NCI-H1694 treated with DMSO at 0.1 percent for 48 hours (cell line): ENCODE results near the gene ZNF253.
"Not testable (repeated sequence)": the region's sequence is repeated elsewhere in the genome, so short reads cannot be mapped to it uniquely, and the experiment has no call there.

Experiments
- DNase-seq: peaks from one replicate; lab custom pipeline; 2025; lab: John Stamatoyannopoulos, UW

ZNF253 gene

GRCh38 chr19:19900139-19900728 lies 34.6 kb downstream of the ZNF253 start:
- DNase-seq: no peak

DNA sequence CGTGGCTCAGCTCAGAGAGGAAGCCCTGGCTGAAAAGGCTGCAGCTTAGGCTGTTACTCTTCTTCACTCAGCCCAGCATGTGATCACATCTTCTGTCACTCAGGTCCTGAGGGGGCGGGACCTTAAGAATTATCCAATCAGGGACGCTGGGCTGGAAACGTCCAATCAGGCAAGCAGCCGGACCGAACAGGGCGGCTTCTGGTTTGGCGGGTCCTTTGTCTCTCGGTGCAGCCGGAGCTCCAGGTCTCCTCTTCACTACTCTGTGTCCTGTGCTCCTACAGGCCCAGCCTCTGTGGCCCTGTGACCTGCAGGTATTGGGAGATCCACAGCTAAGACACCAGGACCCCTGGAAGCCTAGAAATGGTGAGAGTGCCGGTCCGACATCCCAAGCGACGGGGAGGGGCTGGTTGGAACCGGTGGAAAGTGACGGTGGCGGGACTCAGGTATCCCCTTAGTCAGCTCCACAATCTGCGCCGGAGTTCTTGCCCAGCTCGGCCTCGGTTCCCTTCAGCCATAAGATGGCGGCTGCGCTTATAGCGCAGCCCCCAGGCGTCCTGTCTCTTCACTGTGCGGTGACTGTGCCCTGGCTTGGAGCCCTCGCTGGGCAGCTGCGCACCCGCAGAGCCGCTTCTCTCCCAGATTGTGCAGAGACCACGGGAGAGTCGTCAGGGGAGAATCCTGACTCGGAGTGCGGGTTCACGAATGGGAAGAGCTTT lies 35.2 kb downstream of the ZNF253 start, which contains the start of gene ZNF93:
Gene ZNF93 (plus strand): TSS at position 218 of the 716 bp plus-strand sequence. CDS start 143 bp downstream, at position 361.
- DNase-seq: peak; percentile 4

GRCh38 chr19:19907551-19907950 lies 41.9 kb downstream of the ZNF253 start:
- DNase-seq: not testable (repeated sequence)

DNA sequence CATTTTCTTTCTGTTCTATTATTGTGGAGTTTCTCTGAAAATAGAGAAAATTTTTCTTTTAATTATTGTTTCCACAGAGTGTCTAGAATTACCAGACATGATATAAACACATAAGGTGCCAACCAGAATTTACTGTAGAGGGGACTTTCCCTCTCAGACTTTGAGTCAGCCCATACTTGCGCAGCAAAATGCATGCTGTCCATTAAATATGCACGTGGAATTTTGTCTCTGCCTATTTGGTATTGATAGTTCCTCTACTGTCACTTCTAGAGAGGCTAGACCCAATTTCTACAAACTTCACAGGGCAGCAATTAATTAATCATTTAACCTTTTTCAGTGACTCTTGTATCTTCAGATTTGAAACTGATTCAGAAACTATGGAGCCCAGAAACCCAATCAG lies 44.0 kb downstream of the ZNF253 start:
- DNase-seq: no peak

DNA sequence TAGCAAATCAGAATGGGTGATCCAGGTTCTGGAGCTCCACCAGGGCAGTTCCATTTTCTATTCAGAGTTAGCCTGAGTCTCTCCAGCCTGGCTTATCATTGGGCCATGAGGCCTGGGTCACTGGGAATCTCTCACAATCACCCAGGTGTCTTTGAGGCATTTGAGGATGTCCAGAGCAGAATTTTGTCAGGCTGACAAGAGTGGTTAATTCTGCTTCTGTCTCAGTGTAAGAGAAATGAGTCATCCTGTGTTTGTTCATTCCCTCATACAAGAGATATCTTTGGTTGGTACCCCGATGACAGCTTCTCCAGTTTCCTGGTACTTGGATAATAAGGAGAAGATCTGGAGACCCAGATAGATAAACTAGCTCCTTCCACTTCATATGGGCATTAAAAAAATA lies 45.5 kb downstream of the ZNF253 start:
- DNase-seq: no peak

GRCh38 chr19:19914596-19914995 lies 48.9 kb downstream of the ZNF253 start:
- no peak for DNase-seq

DNA sequence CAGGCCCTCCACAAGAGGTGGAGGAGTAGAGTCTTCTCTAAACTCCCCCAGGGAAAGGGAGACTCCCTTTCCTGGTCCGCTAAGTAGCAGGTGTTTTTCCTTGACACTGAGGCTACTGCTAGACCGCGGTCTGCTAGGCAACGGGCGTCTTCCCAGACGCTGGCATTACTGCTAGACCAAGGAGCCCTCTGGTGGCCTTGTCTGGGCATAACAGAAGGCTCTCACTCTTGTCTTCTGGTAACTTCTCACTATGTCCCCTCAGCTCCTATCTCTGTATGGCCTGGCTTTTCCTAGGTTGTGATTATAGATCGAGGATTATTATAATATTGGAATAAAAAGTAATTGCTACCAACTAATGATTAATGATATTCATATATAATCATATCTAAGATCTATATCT lies 64.7 kb downstream of the ZNF253 start:
- DNase-seq: not testable (repeated sequence)

DNA sequence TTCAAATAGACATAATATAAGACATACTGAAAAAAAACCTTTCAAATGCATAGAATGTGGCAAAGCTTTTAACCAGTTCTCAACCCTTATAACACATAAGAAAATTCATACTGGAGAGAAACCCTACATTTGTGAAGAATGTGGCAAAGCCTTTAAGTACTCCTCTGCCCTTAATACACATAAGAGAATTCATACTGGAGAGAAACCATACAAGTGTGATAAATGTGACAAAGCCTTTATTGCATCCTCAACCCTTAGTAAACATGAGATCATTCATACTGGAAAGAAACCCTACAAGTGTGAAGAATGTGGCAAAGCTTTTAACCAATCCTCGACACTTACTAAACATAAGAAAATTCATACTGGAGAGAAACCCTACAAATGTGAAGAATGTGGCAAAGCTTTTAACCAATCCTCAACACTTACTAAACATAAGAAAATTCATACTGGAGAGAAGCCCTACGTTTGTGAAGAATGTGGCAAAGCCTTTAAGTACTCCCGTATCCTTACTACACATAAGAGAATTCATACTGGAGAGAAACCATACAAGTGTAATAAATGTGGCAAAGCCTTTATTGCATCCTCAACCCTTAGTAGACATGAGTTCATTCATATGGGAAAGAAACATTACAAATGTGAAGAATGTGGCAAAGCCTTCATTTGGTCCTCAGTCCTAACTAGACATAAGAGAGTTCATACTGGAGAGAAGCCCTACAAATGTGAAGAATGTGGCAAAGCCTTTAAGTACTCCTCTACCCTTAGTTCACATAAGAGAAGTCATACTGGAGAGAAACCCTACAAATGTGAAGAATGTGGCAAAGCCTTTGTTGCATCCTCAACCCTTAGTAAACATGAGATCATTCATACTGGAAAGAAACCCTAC lies 68.0 kb downstream of the ZNF253 start:
- DNase-seq: not testable (repeated sequence)

GRCh38 chr19:19937403-19937802 lies 71.7 kb downstream of the ZNF253 start:
- DNase-seq: no peak

DNA sequence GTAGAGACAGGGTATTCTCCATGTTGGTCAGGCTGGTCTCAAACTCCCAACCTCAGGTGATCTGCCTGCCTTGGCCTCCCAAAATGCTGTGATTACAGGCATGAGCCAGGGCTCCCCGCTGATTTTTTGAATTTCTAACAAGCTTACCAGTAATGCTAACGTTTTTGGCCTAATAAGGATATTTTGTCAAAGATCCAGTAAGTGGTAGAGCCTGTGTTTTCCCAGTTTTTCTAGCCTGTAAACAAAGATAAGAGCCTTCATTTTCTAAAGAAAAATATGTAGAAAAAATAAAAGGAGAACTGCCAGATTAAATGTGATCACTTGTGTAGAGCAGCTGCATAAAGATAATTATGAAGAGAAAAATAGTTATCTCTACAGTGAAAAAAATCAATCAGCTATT lies 72.8 kb downstream of the ZNF253 start:
- DNase-seq: no peak

- DNase-seq: no peak
These were observed 78.3 kb downstream of the ZNF253 start for GRCh38 chr19:19943848-19944582.
